SIG-M5 treated with dmso at 0.1 percent for 504 hours (cell line): Measurements from ENCODE around the gene CENPP.
"Not testable (repeated sequence)": the region's sequence is repeated elsewhere in the genome, so short reads cannot be mapped to it uniquely, and the experiment has no call there.

Experiments used
- DNase-seq: peaks from one replicate; lab custom pipeline; 2025; ENCODE audit not compliant: unreplicated experiment; lab: John Stamatoyannopoulos, UW

CENPP gene

GRCh38 chr9:92589923-92590322 lies 264.2 kb downstream of the CENPP start:
- DNase-seq = no peak

GRCh38 chr9:92590377-92590776 lies 264.6 kb downstream of the CENPP start:
- peak; percentile 11 for DNase-seq

- DNase-seq = no peak
These were observed 266.8 kb downstream of the CENPP start for GRCh38 chr9:92592537-92592936.

GRCh38 chr9:92592946-92593861 lies 267.5 kb downstream of the CENPP start:
- DNase-seq = no peak

- not testable (repeated sequence) for DNase-seq
These were observed 269.3 kb downstream of the CENPP start for GRCh38 chr9:92595075-92595474.

GRCh38 chr9:92595930-92596329 lies 270.2 kb downstream of the CENPP start:
- DNase-seq = no peak

- no peak for DNase-seq
These were observed 272.6 kb downstream of the CENPP start for GRCh38 chr9:92598382-92598781.

- DNase-seq = no peak
These were observed 274.2 kb downstream of the CENPP start for GRCh38 chr9:92599938-92600461.

GRCh38 chr9:92600462-92601261 lies 274.9 kb downstream of the CENPP start:
- peak; percentile 6 for DNase-seq

GRCh38 chr9:92601451-92601850 lies 275.7 kb downstream of the CENPP start:
- DNase-seq = no peak

GRCh38 chr9:92602413-92602812 lies 276.7 kb downstream of the CENPP start:
- no peak for DNase-seq

- no peak for DNase-seq
These were observed 277.3 kb downstream of the CENPP start for GRCh38 chr9:92603100-92603499.

GRCh38 chr9:92603990-92604389 lies 278.2 kb downstream of the CENPP start:
- DNase-seq = no peak

GRCh38 chr9:92605224-92605623 lies 279.5 kb downstream of the CENPP start:
- no peak for DNase-seq

- no peak for DNase-seq
These were observed 281.3 kb downstream of the CENPP start for GRCh38 chr9:92607088-92607487.

GRCh38 chr9:92607773-92608172 lies 282.0 kb downstream of the CENPP start:
- DNase-seq = no peak

- DNase-seq = no peak
These were observed 282.6 kb downstream of the CENPP start for GRCh38 chr9:92608241-92608908.

- no peak for DNase-seq
These were observed 283.2 kb downstream of the CENPP start for GRCh38 chr9:92608909-92609445.

GRCh38 chr9:92610470-92611420 lies 285.0 kb downstream of the CENPP start:
- DNase-seq = no peak
